Heart left ventricle (tissue), 16 donors: ENCODE results near the gene INHBC. TPM values are rescaled to one million over a fixed set of nuclear protein-coding genes. Genes with fewer than 3 reads are reported as not detected.

Experiments
- ATAC-seq, 4 donors: fragments of 200-7000 bp; cut with Tn5 transposase; one replicate each; pipeline ENCODE4 v1.9.1; 2020 to 2022; ENCODE audit warnings: moderate library complexity in 4 of 4, mild to moderate bottlenecking in 3 of 4, moderate number of reproducible peaks in 1 of 4
- DNase-seq, 5 donors: peaks; one replicate each; pipeline ENCODE4 v3.0.0-alpha.2; 2020
- H3K27ac ChIP-seq, 12 donors: fragments of 200-600 bp; sonication (generic) in 4 of 12; one replicate each; pipeline versions ENCODE4 v1.5.0 to v1.8.0; 2016 to 2022; ENCODE audit warnings: mild to moderate bottlenecking in 2 of 12
- H3K27me3 ChIP-seq, 9 donors: fragments of 200-600 bp; sonication (generic) in 2 of 9; one replicate each; pipeline versions ENCODE4 v1.5.1 to v1.8.0; 2016 to 2022; ENCODE audit warnings: mild to moderate bottlenecking in 3 of 9
- H3K36me3 ChIP-seq, 9 donors: fragments of 200-600 bp; sonication (generic) in 2 of 9; one replicate each; pipeline versions ENCODE4 v1.5.0 to v1.8.0; 2018 to 2022; ENCODE audit warnings: mild to moderate bottlenecking in 2 of 9
- H3K4me1 ChIP-seq, 12 donors: fragments of 200-600 bp; sonication (generic) in 4 of 12; one replicate each; pipeline versions ENCODE4 v1.5.0 to v1.8.0; 2016 to 2022; ENCODE audit warnings: mild to moderate bottlenecking in 3 of 12
- H3K4me3 ChIP-seq, 12 donors: fragments of 200-600 bp; sonication (generic) in 4 of 12; one replicate each; pipeline versions ENCODE4 v1.5.0 to v1.8.0; 2017 to 2022; ENCODE audit warnings: mild to moderate bottlenecking in 9 of 12, moderate library complexity in 4 of 12
- H3K9me3 ChIP-seq, 12 donors: fragments of 200-600 bp; sonication (generic) in 4 of 12; one replicate each; pipeline versions ENCODE4 v1.5.0 to v1.8.0; 2016 to 2022; ENCODE audit warnings: mild to moderate bottlenecking in 1 of 12
- CTCF ChIP-seq, 12 donors: fragments of 200-600 bp; sonication (generic) in 4 of 12; IDR thresholded peaks; one replicate each; pipeline versions ENCODE4 v1.5.0 to v1.8.0; 2018 to 2022; ENCODE audit warnings: antibody characterized with exemption in 12 of 12, mild to moderate bottlenecking in 5 of 12
- POLR2A ChIP-seq, 2 donors: fragments of 450-650 bp; IDR thresholded peaks; one replicate each; pipeline ENCODE4 v1.6.1; 2017; ENCODE audit warnings: antibody characterized with exemption in 2 of 2, mild to moderate bottlenecking in 2 of 2, moderate library complexity in 2 of 2
- WGBS, 4 donors: extraction: QIAGEN DNeasy Blood & Tissue Kit in 2 of 4; methylation state at CpG; one replicate each; pipeline versions ENCODE4 v1.1.5 to v1.1.7; 2013 to 2018; 5-methylcytosine and 5-hydroxymethylcytosine counted together
- intact Hi-C, 10 donors: fragments of 100-400 bp; cut with DNase I; formaldehyde crosslinking; loops; one replicate each; pipeline versions ENCODE4 v1.11.1 to v1.14.2; 2022
- polyA plus RNA-seq, 2 donors: library from polyadenylated mRNA; stranded (reverse); fragments of 200-250 nt; gene quantifications; one replicate each; pipeline ENCODE4 v1.2.3, GENCODE V29; 2013
- total RNA-seq, 9 donors: library from RNA; depleted of rRNA in 2 of 9; stranded (reverse); fragments of >200 nt in 2 of 9; fragmentation: NEBNext Ultra II Directional in 3 of 9; extraction: Animal tissue kit (Norgen Biotek cat#: 25700) in 3 of 9; gene quantifications; one replicate each; pipeline versions ENCODE4 v1.1.0 to v1.2.4, GENCODE V29; 2016 to 2023
- donor health status: ischemic (EF 13 %, LVEDD 7.1; RV severe dilation, severe dysfunction).
- donor health status: healthy with polysubstance abuse.
- donor health status: DM: no; HTN: yes; CAD: no.
- donor health status: DM: no; HTN: no; CAD: no.
- donor health status: ischemic (EF 25% LVEDD 6.9; RV normal size, moderate dysfunction).
- donor health status: ischemic (EF 25% LVEDD 5.7; RV mildly dilated, moderate dysfunction).
- donor health status: healthy.
- donor health status: DM: yes; HTN: yes; CAD: no.
- donor health status: ischemic (EF 35%, LVEDD 5.7; RV mildly dilated, moderate dysfunction).
- donor health status: nonischemic (EF 11% LVEDD 7.7; RV severe dilation, severe dysfunction).
- donor health status: DM: yes; HTN: yes; CAD: no.
- donor health status: PGD.
- donor health status: ischemic (EF 29% LVEDD 5.4; RV normal size, mild dysfunction).
- donor health status: nonischemic (EF 23%, LVEDD 6.1; RV moderate dilation, normal function).

INHBC gene
- total and polyA plus RNA-seq, 11 donors, result 0.03 to 0.27 TPM; not detected in 9

GRCh38 chr12:57415088-57415487 lies 19.5 kb upstream of the INHBC start:
- no peak for DNase-seq
- no peak for ATAC-seq
- Histone ChIP-seq H3K27me3 (no peaks in the 10 kb centered on the region), H3K4me1 (peaks cover 0 to 31% (median 15%) of the 10 kb centered on the region in 12 donors), H3K27ac (no peak overlapping the region), H3K36me3 (peaks cover 0 to 6% (median 0%) of the 10 kb centered on the region in 9 donors), H3K9me3 (no peaks in the 10 kb centered on the region), H3K4me3 (no peak overlapping the region)
- intact Hi-C loops, result no loop called here
- WGBS, 4 donors, result 87 to 93% (median 91%) methylated on average over 2 of the region's 2 CpGs
- TF ChIP-seq POLR2A (IDR thresholded peaks at IDR 0.05) (no peak), CTCF (IDR thresholded peaks at IDR 0.05) (no peak)

DNA sequence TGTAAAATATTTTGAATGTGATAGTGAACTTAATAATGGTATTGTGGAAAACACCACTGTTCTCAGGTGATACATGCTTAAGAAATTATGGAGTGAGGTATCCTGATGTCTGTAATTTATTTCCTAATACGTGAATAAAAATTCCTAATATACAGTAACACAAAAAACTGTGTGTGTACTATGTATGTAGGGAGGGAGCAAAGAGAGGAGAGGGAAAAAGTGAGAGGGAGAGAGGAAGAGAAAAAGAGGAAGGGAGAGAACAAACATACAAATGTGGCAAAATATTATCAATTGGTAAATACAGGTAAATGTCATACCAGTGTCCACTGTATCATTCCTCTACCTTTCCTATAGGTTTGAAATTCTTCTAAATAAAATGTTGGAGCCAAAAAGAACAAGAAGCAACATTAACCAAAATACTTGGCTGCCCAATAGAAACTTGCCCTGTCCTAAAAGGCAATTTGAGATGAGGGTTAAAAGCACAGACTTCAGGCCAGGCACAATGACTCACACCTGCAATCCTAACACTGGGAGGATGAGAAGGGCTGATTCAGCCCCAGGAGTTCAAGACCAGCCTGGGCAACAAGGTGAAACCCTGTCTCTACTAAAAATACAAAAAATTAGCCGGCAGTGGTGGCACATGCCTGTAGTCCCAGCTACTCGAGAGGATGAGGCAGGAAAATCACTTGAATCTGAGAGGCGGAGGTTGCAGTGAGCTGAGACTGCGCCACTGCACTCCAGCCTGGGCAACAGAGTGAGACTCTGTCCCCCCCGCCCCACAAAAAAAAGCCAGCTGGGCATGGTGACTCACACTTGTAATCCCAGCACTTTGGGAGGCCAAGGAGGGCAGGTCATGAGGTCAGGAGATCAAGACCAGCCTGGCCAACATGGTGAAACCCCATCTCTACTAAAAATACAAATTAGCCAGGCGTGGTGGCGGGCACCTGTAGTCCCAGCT lies 18.3 kb upstream of the INHBC start:
- no peak for ATAC-seq

DNA sequence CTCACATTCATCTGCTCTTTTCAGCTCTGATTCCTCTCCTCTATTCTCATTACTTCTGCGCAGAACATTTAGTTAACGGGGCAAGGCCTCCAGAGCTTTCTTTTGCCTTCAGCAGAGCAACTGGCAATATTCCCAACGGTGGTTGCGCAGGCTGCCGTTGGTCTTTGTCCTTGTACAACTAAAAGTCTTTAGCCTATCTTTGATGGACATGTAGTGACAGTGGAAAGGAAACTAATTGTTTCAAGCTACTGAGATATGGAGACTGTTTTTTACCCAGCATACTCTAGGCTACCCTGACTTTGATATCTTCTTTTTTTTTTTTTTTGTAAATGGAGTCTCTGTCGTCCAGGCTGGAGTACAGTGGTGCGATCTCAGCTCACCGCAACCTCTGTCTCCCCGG lies 16.3 kb upstream of the INHBC start:
- 70 to 78% (median 72%) methylated on average over 9 of the region's 9 CpGs for WGBS, 4 donors
- DNase-seq, result peak in 2 of 5 donors; percentile 34 to 63
- TF ChIP-seq POLR2A (IDR thresholded peaks at IDR 0.05), result no peak
- H3K4me3 ChIP-seq, result no peak overlapping the region
- H3K9me3 ChIP-seq, result no peaks in the 10 kb centered on the region
- H3K27me3 ChIP-seq, result no peaks in the 10 kb centered on the region
- peaks cover 0 to 23% (median 15%) of the 10 kb centered on the region in 9 donors for H3K36me3 ChIP-seq
- H3K27ac ChIP-seq, result peak overlapping the region in 7 of 12 donors; percentile 7 to 77 (median 49)
- ATAC-seq, result peak; percentile 75 to 90 (median 87)
- peaks cover 0 to 31% (median 17%) of the 10 kb centered on the region in 12 donors for H3K4me1 ChIP-seq
- intact Hi-C loops, result no loop called here

More for the DNA sequence above, 18.3 kb upstream of the INHBC start:
- TF ChIP-seq POLR2A (IDR thresholded peaks at IDR 0.05) (no peak), CTCF (IDR thresholded peaks at IDR 0.05) (no peak)
- Histone ChIP-seq H3K27ac (no peak overlapping the region), H3K27me3 (no peaks in the 10 kb centered on the region), H3K9me3 (no peaks in the 10 kb centered on the region), H3K4me3 (no peak overlapping the region), H3K4me1 (peaks cover 0 to 31% (median 15%) of the 10 kb centered on the region in 12 donors), H3K36me3 (peaks cover 0 to 7% (median 0%) of the 10 kb centered on the region in 9 donors)
- DNase-seq, result no peak
- 88 to 93% (median 90%) methylated on average over 8 of the region's 8 CpGs for WGBS, 4 donors
- intact Hi-C loops, result no loop called here

GRCh38 chr12:57419495-57419894 lies 15.1 kb upstream of the INHBC start:
- peaks cover 0 to 34% (median 19%) of the 10 kb centered on the region in 9 donors for H3K36me3 ChIP-seq
- DNase-seq (no peak), ATAC-seq (no peak)
- no peaks in the 10 kb centered on the region for H3K27me3 ChIP-seq
- H3K9me3 ChIP-seq, result no peaks in the 10 kb centered on the region
- no peak for TF ChIP-seq CTCF (IDR thresholded peaks at IDR 0.05)
- no peak for TF ChIP-seq POLR2A (IDR thresholded peaks at IDR 0.05)
- WGBS, 4 donors, result 94 to 98% (median 96%) methylated on average over 2 of the region's 2 CpGs
- H3K4me1 ChIP-seq, result peaks cover 0 to 31% (median 17%) of the 10 kb centered on the region in 12 donors
- H3K4me3 ChIP-seq, result no peak overlapping the region
- intact Hi-C loops, result no loop called here
- H3K27ac ChIP-seq, result no peak overlapping the region
